Stimulated activated CD8-positive, alpha-beta memory T cell treated with anti-CD3 and anti-CD28 coated beads, Interleukin-7, amount 100 ng/mL, for 4 hours (primary cell): ENCODE measurements around the gene ARFGEF2.
"Not testable (repeated sequence)": the region's sequence is repeated elsewhere in the genome, so short reads cannot be mapped to it uniquely, and the experiment has no call there.

Experiments
- DNase-seq, 2 donors: peaks; one replicate each; pipeline ENCODE4 v3.0.0-alpha.2; 2020; ENCODE audit warnings: low read depth in 2 of 2

The ARFGEF2 gene

GRCh38 chr20:48951646-48952045 is 30.1 kb downstream of the ARFGEF2 start:
- no peak for DNase-seq

- no peak for DNase-seq
Observed at GRCh38 chr20:48952656-48953055, 31.1 kb downstream of the ARFGEF2 start.

- no peak for DNase-seq
Observed at GRCh38 chr20:48953653-48954052, 32.1 kb downstream of the ARFGEF2 start.

GRCh38 chr20:48956052-48956451 is 34.5 kb downstream of the ARFGEF2 start:
- no peak for DNase-seq

GRCh38 chr20:48957053-48957481 is 35.6 kb downstream of the ARFGEF2 start:
- DNase-seq, result no peak

GRCh38 chr20:48957533-48957932 is 36.0 kb downstream of the ARFGEF2 start:
- DNase-seq, result no peak

GRCh38 chr20:48958743-48959142 is 37.2 kb downstream of the ARFGEF2 start:
- no peak for DNase-seq

GRCh38 chr20:48959899-48960550 is 38.5 kb downstream of the ARFGEF2 start:
- no peak for DNase-seq

GRCh38 chr20:48962421-48962820 is 40.9 kb downstream of the ARFGEF2 start:
- DNase-seq, result no peak

GRCh38 chr20:48962976-48963771 is 41.7 kb downstream of the ARFGEF2 start:
- DNase-seq, result no peak

GRCh38 chr20:48965189-48965910 is 43.8 kb downstream of the ARFGEF2 start:
- DNase-seq, result no peak

- DNase-seq, result no peak
Observed at GRCh38 chr20:48970681-48971365, 49.3 kb downstream of the ARFGEF2 start.

- no peak for DNase-seq
Observed at GRCh38 chr20:48971956-48972355, 50.4 kb downstream of the ARFGEF2 start.

- no peak for DNase-seq
Observed at GRCh38 chr20:48972816-48973215, 51.3 kb downstream of the ARFGEF2 start.

- DNase-seq, result no peak
Observed at GRCh38 chr20:48975955-48976354, 54.4 kb downstream of the ARFGEF2 start.

GRCh38 chr20:48979980-48980379 is 58.5 kb downstream of the ARFGEF2 start:
- not testable (repeated sequence) for DNase-seq

GRCh38 chr20:48983423-48984400 is 62.2 kb downstream of the ARFGEF2 start:
- no peak for DNase-seq

- DNase-seq, result no peak
Observed at GRCh38 chr20:48984575-48985219, 63.2 kb downstream of the ARFGEF2 start.

GRCh38 chr20:48986899-48987298 is 65.4 kb downstream of the ARFGEF2 start:
- DNase-seq, result no peak

GRCh38 chr20:48990467-48990866 is 69.0 kb downstream of the ARFGEF2 start:
- DNase-seq, result no peak
